ENCODE data around the gene GPX4. TPM values are rescaled to one million over a fixed set of nuclear protein-coding genes. Genes with fewer than 3 reads are reported as not detected.
"Not testable (repeated sequence)": the region's sequence is repeated elsewhere in the genome, so short reads cannot be mapped to it uniquely, and the experiment has no call there.

The GPX4 gene
- total RNA-seq, 1 donor, result 162 TPM

GRCh38 chr19:1112268-1113029 is 8.7 kb downstream of the GPX4 start:
- Histone ChIP-seq H3K4me1 (ENCODE audit: insufficient read depth, low read length) (peaks cover 12% of the 10 kb centered on the region), H3K27me3 (ENCODE audit: insufficient read depth, low read length) (no peaks in the 10 kb centered on the region), H3K4me3 (ENCODE audit: low read length) (no peak overlapping the region), H3K9me3 (ENCODE audit: low read depth, low read length) (no peaks in the 10 kb centered on the region)

- peaks cover 12% of the 10 kb centered on the region for H3K4me1 ChIP-seq (ENCODE audit: insufficient read depth, low read length)
- no peaks in the 10 kb centered on the region for H3K27me3 ChIP-seq (ENCODE audit: insufficient read depth, low read length)
- H3K4me3 ChIP-seq (ENCODE audit: low read length), result no peak overlapping the region
- no peaks in the 10 kb centered on the region for H3K9me3 ChIP-seq (ENCODE audit: low read depth, low read length)
These were observed 9.5 kb downstream of the GPX4 start for GRCh38 chr19:1113030-1113985.

GRCh38 chr19:1113986-1114483 is 10.2 kb downstream of the GPX4 start:
- Histone ChIP-seq H3K27me3 (ENCODE audit: insufficient read depth, low read length) (no peaks in the 10 kb centered on the region), H3K4me3 (ENCODE audit: low read length) (no peak overlapping the region), H3K9me3 (ENCODE audit: low read depth, low read length) (no peaks in the 10 kb centered on the region), H3K4me1 (ENCODE audit: insufficient read depth, low read length) (peaks cover 12% of the 10 kb centered on the region)

GRCh38 chr19:1114728-1115127 is 10.9 kb downstream of the GPX4 start:
- H3K27me3 ChIP-seq (ENCODE audit: insufficient read depth, low read length); H3K9me3 ChIP-seq (ENCODE audit: low read depth, low read length); H3K4me3 ChIP-seq (ENCODE audit: low read length): not testable (repeated sequence)
- peaks cover 12% of the 10 kb centered on the region for H3K4me1 ChIP-seq (ENCODE audit: insufficient read depth, low read length)

- Histone ChIP-seq H3K27me3 (ENCODE audit: insufficient read depth, low read length) (no peaks in the 10 kb centered on the region), H3K4me3 (ENCODE audit: low read length) (no peak overlapping the region), H3K4me1 (ENCODE audit: insufficient read depth, low read length) (peaks cover 12% of the 10 kb centered on the region), H3K9me3 (ENCODE audit: low read depth, low read length) (no peaks in the 10 kb centered on the region)
These were observed 12.0 kb downstream of the GPX4 start for GRCh38 chr19:1115646-1116420.

- no peaks in the 10 kb centered on the region for H3K9me3 ChIP-seq (ENCODE audit: low read depth, low read length)
- H3K4me3 ChIP-seq (ENCODE audit: low read length), result no peak overlapping the region
- H3K27me3 ChIP-seq (ENCODE audit: insufficient read depth, low read length), result no peaks in the 10 kb centered on the region
- peaks cover 12% of the 10 kb centered on the region for H3K4me1 ChIP-seq (ENCODE audit: insufficient read depth, low read length)
These were observed 13.2 kb downstream of the GPX4 start for GRCh38 chr19:1116726-1117581.

- Histone ChIP-seq H3K27me3 (ENCODE audit: insufficient read depth, low read length) (no peaks in the 10 kb centered on the region), H3K4me1 (ENCODE audit: insufficient read depth, low read length) (peaks cover 12% of the 10 kb centered on the region), H3K4me3 (ENCODE audit: low read length) (no peak overlapping the region), H3K9me3 (ENCODE audit: low read depth, low read length) (no peaks in the 10 kb centered on the region)
These were observed 13.9 kb downstream of the GPX4 start for GRCh38 chr19:1117654-1118053.

- no peaks in the 10 kb centered on the region for H3K9me3 ChIP-seq (ENCODE audit: low read depth, low read length)
- no peaks in the 10 kb centered on the region for H3K27me3 ChIP-seq (ENCODE audit: insufficient read depth, low read length)
- peaks cover 2% of the 10 kb centered on the region for H3K4me1 ChIP-seq (ENCODE audit: insufficient read depth, low read length)
- no peak overlapping the region for H3K4me3 ChIP-seq (ENCODE audit: low read length)
These were observed 15.2 kb downstream of the GPX4 start for GRCh38 chr19:1118999-1119398.

GRCh38 chr19:1119475-1120217 is 15.9 kb downstream of the GPX4 start:
- Histone ChIP-seq H3K4me3 (ENCODE audit: low read length) (no peak overlapping the region), H3K27me3 (ENCODE audit: insufficient read depth, low read length) (no peaks in the 10 kb centered on the region), H3K9me3 (ENCODE audit: low read depth, low read length) (no peaks in the 10 kb centered on the region), H3K4me1 (ENCODE audit: insufficient read depth, low read length) (no peaks in the 10 kb centered on the region)

- Histone ChIP-seq H3K27me3 (ENCODE audit: insufficient read depth, low read length) (no peaks in the 10 kb centered on the region), H3K4me1 (ENCODE audit: insufficient read depth, low read length) (no peaks in the 10 kb centered on the region), H3K9me3 (ENCODE audit: low read depth, low read length) (no peaks in the 10 kb centered on the region), H3K4me3 (ENCODE audit: low read length) (no peak overlapping the region)
These were observed 17.6 kb downstream of the GPX4 start for GRCh38 chr19:1121395-1121794.

- H3K4me3 ChIP-seq (ENCODE audit: low read length), result no peak overlapping the region
- no peaks in the 10 kb centered on the region for H3K9me3 ChIP-seq (ENCODE audit: low read depth, low read length)
- H3K4me1 ChIP-seq (ENCODE audit: insufficient read depth, low read length), result no peaks in the 10 kb centered on the region
- no peaks in the 10 kb centered on the region for H3K27me3 ChIP-seq (ENCODE audit: insufficient read depth, low read length)
These were observed 18.5 kb downstream of the GPX4 start for GRCh38 chr19:1122021-1122971.

- no peaks in the 10 kb centered on the region for H3K9me3 ChIP-seq (ENCODE audit: low read depth, low read length)
- no peaks in the 10 kb centered on the region for H3K27me3 ChIP-seq (ENCODE audit: insufficient read depth, low read length)
- no peaks in the 10 kb centered on the region for H3K4me1 ChIP-seq (ENCODE audit: insufficient read depth, low read length)
- H3K4me3 ChIP-seq (ENCODE audit: low read length), result no peak overlapping the region
These were observed 19.2 kb downstream of the GPX4 start for GRCh38 chr19:1122972-1123363.

- Histone ChIP-seq H3K27me3 (ENCODE audit: insufficient read depth, low read length) (no peaks in the 10 kb centered on the region), H3K4me1 (ENCODE audit: insufficient read depth, low read length) (no peaks in the 10 kb centered on the region), H3K9me3 (ENCODE audit: low read depth, low read length) (no peaks in the 10 kb centered on the region), H3K4me3 (ENCODE audit: low read length) (no peak overlapping the region)
These were observed 19.6 kb downstream of the GPX4 start for GRCh38 chr19:1123381-1123780.
